Suppressor macrophage treated with lipopolysaccharide for 1 hour (primary cell): ENCODE measurements around the gene SCTR.
A peak's percentile ranks its signal among the peaks of the same experiment; 100 is the strongest.

Experiments used
- DNase-seq, 3 donors: peaks; one replicate each; pipeline ENCODE4 v3.0.0-alpha.2; 2020 to 2022

Gene SCTR

DNA sequence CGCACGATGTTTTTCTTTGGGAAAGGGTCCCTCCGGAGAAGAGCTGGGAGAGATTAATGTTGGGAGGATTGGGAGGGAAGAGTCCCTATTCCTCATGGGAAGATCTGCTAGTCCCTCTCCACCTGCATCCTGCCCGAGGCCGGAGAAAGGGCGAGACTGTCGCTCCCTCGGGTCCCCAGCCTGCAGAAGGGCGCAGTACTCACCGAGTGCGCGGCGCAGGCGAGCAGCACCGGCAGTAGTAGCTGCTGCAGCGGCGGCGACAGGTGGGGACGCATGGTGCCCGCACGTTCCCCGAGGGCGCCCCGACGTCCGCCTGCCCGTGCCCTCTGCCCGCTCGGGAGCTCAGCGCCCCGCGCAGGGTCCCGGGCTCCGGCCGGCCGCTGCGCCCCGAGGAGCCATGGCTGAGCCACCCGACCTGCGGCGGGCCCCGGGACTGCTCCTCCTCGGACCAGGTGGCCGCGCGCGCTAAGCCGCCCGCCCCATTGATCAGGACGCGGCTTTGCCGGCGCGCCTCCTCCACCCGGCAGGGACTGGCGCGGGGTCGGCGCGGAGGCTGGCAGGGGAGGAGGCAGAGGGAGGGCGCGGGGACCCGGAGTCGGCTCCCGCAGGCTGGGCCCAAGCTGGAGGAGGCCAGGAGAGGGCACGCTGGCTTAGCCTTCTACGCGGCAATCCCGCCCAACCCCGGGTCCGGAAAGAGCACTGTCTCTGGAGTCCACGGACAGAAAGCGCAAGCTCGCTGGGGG lies at the start of gene SCTR:
Gene SCTR, minus strand, starts transcription at position 532 of the 743 bp plus-strand sequence. Its CDS starts 257 bp downstream, at position 275.
- no peak for DNase-seq

GRCh38 chr2:119567292-119567691 lies 43.0 kb upstream of the SCTR start:
- DNase-seq: no peak

DNA sequence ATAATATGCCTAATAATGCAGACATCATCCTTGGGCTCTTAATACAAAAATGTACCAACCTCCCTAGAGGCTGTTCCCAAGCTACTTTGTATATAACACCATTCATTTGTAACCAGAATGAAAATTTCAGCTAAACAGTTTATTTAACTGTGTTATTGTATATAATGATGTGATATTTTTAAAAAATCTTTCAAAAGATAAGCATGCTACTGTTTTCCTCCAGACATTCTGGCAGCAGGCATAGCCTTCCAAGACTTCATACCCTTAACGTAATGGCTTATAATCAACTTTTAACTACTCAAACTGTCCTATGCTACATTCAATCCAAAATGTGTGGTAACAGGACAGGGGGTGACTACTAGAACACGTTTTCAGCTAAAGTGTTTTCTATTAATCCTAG lies 41.2 kb upstream of the SCTR start:
- DNase-seq: no peak

DNA sequence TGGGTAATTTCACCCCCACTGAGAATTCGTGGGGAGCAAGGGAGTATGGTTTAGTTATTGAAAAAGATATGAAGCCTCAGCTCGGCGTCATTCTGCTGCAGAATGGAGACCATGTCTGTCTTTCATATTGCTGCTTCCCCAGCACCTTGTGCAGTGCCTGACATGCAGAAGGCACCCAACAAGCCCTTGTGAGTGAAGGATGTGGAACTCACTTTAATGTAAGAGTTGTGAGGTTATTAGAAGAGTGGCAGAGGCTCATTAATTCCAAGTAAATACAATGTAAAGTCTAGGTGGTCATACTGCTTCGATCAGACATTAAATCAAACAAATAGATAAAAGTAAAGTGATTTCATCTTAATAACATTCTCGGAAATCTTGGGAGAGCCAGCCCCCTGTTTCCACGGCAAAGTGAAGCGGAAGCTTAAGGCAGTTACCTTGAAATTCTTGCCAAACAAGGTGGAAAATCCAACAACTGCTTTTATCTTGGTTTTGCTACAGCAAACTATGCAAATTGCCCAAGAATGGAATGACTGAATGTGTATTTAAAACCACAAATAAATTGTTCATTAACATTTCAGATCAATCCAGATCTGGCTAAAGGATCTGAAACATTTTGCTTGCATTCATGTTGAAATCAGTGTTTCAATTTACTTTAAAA lies 29.5 kb upstream of the SCTR start:
- no peak for DNase-seq

- DNase-seq: no peak
These were observed 28.6 kb upstream of the SCTR start for GRCh38 chr2:119552902-119553301.

DNA sequence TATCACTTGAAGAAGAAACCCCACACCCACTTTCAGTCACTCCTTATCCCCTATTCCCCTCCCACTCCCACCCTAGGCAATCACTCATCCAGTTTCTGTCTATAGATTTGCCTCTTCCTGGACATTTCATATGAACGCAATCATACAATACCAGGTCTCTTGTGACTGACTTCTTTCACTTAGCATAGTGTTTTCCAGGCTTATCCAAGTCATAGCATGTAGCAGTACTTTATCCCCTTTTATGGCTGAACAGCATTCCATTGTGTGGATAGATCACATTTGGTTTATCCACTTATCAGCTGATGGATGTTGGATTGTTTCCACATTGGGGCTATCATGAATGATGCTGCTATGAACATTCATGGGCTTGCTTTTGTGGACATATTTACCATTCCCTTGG lies 26.6 kb upstream of the SCTR start:
- DNase-seq: no peak

- no peak for DNase-seq
These were observed 26.1 kb upstream of the SCTR start for GRCh38 chr2:119550346-119550745.

DNA sequence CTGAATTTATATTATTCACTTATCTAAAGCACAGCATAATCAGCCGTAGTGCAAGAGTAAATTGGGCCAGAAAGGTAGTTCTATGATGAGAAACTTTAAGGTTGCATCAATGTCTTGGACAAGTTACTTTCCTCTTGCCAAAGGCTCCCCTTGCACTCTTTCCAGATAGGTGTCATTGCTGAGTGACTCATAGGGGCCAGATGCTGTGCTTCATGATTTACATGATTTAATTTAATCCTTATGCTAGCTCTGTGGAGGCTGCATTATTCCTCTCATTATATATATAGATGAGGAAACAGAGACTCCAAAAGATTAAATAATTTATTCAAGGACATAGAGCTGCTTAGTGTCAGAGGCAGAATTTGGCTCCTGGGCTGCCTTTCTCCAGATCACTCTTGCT lies 25.0 kb upstream of the SCTR start:
- DNase-seq: no peak

- DNase-seq: no peak
These were observed 24.3 kb upstream of the SCTR start for GRCh38 chr2:119548516-119549120.

- no peak for DNase-seq
These were observed 22.1 kb upstream of the SCTR start for GRCh38 chr2:119546447-119546767.

- no peak for DNase-seq
These were observed 21.6 kb upstream of the SCTR start for GRCh38 chr2:119545754-119546446.

DNA sequence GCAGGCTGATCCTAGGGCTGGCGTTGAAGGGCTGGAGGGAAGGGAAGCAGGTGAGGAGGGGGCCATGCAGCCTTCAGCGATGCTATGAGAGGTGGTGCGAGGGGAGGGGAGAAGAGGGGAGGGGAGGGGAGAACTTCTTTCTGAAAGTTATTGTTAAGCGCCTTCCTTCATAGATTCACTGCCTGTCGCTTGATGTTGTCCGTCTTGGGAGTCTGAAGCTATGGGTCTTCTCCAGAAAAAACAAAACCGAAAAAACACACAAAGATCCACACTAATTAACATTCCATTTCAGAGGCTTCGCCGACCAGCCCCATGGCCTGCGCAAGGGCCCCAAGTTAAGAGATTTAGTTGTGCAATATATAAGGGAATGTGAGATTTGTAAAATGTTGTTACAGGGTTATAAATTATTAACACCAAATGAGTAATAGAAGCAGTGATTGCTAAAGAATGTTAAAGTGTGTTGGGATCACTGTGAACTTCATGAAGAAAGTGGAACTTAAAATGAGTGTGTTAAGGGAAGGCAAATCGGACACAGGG lies 20.7 kb upstream of the SCTR start:
- DNase-seq: no peak

GRCh38 chr2:119544075-119544938 lies 20.0 kb upstream of the SCTR start, which contains the start of gene CFAP221:
Gene CFAP221, plus strand, starts transcription at chr2:119544449. Its CDS starts 1,683 bp downstream, at chr2:119546132.
- DNase-seq: peak; percentile 71 to 87 (median 72)

- DNase-seq: no peak
These were observed 17.2 kb upstream of the SCTR start for GRCh38 chr2:119541476-119541875.

GRCh38 chr2:119537792-119538191 lies 13.5 kb upstream of the SCTR start:
- DNase-seq: no peak

GRCh38 chr2:119536707-119537106 lies 12.4 kb upstream of the SCTR start:
- DNase-seq: no peak

- no peak for DNase-seq
These were observed 11.9 kb upstream of the SCTR start for GRCh38 chr2:119536211-119536610.

- no peak for DNase-seq
These were observed 9.3 kb upstream of the SCTR start for GRCh38 chr2:119533560-119533959.

DNA sequence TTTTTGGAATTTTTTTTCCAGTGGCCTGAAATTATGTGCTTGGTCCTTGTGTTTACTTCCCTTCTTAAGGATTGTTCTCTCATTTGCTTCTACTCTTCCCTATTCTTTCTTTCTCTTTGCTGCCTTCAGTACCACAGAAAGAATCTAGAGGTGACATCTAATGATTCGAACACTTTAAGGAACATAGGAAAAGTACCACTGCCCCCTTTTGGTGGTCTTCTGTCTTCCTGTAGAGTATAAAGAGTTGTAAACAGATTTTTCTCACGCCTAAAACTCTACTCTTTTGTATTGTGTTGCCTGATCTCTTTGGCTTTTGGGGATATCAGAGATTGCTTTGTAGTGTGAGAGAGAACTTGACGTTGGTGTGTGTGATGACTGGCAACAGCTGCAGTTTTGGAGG lies 7.0 kb upstream of the SCTR start:
- no peak for DNase-seq

DNA sequence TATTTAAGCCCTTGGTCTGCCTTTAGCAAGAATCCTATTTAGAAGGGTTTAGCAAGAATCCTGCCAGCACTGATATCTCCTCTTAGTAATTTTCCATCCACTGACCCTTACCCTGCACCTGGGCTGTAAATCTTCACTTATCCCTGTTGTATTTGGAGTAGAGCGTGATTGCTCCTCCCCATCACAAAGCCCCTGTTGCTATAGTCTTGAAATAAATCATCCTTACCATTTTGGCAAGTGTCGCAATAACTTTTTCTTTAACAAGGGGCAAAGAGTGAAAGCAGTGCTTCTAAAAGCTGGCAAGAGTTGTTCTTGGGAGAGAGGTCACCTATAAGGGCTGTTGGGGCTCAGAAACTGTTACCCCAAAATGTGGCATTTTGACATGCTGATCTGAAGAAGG lies 3.7 kb upstream of the SCTR start:
- no peak for DNase-seq

- DNase-seq: no peak
These were observed 1.3 kb upstream of the SCTR start for GRCh38 chr2:119525614-119526013.

DNA sequence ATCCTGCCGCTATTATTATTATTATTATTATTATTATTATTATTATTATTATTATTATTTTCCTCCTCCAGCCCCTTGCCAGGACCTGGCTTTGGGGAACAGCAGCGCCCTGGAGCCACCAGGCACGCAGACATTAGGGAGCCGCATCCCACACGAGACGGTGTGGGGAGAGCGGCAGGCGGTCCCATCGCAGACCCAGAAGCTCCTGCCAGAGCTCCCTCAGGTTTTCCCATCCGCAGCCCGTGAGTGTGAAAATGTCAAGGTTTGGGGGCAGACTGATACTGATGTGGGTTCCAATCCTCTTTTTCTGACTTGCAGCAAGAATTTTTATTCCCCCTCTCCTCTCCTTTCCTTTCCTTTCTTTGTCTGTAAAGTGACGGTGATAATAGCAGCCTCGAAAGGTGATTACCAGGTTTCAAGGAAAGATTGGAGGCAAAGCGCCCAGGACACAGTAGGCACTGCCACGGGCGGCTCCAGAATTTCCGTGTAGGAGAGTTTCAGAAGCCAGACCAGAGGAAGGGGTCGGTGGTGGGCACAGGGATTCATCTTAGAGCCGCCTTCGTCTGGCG lies 816 bp downstream of the SCTR start:
- no peak for DNase-seq
